AG04450 (cell line): ENCODE results near the gene SUFU. TPM values are rescaled to one million over a fixed set of nuclear protein-coding genes. Genes with fewer than 3 reads are reported as not detected.

ENCODE experiments used
- CTCF ChIA-PET: fragments of 300-600, 350-600 bp; formaldehyde crosslinking; extraction: SDS; loops from one replicate; lab custom pipeline; 2022; ENCODE audit warnings: antibody characterized with exemption, inconsistent platforms; lab: Charles Lee
- POLR2A ChIA-PET: fragments of 350-600 bp; formaldehyde crosslinking; extraction: SDS; loops from one replicate; lab custom pipeline; 2021; ENCODE audit warnings: antibody characterized with exemption, inconsistent platforms; lab: Yijun Ruan, JAX
- DNase-seq: peaks from one replicate; pipeline ENCODE4 v3.0.0-alpha.2; 2011; ENCODE audit warnings: low read depth, low spot score
- H3K27ac ChIP-seq: one replicate; pipeline ENCODE4 v1.5.1; 2012; ENCODE audit warnings: low read depth, low read length, control low read depth
- H3K27me3 ChIP-seq: one replicate; pipeline ENCODE4 v1.6.0; 2012; ENCODE audit warnings: low read length; ENCODE audit not compliant: control insufficient read depth, insufficient read depth
- H3K4me3 ChIP-seq: 2 replicates; pipeline ENCODE4 v1.5.1; 2011; ENCODE audit warnings: mild to moderate bottlenecking, low read depth, low read length, control low read depth
- H3K9me3 ChIP-seq: 2 replicates; pipeline ENCODE4 v1.5.1; 2012; ENCODE audit warnings: low read length; ENCODE audit not compliant: control insufficient read depth, insufficient read depth
- CTCF ChIP-seq: IDR thresholded peaks from 2 replicates; pipeline ENCODE4 v1.5.1; 2011; ENCODE audit warnings: low read depth, low read length, control low read depth, inconsistent platforms
- polyA plus RNA-seq: library from polyadenylated mRNA; depleted of rRNA; stranded (reverse); fragments of >200 nt; gene quantifications from 2 replicates; pipeline ENCODE4 v1.2.3, GENCODE V29; 2011

Gene SUFU
- polyA plus RNA-seq, 1 experiment: 11.0 TPM

- no peaks in the 10 kb centered on the region for H3K27me3 ChIP-seq
These were observed 78.3 kb downstream of the SUFU start for GRCh38 chr10:102581981-102582580.

GRCh38 chr10:102583435-102584417 lies 80.0 kb downstream of the SUFU start:
- no peak overlapping the region for H3K4me3 ChIP-seq
- H3K27me3 ChIP-seq: no peaks in the 10 kb centered on the region
- no peaks in the 10 kb centered on the region for H3K9me3 ChIP-seq
- DNase-seq: peak; percentile 85
- peak; percentile 86 for TF ChIP-seq CTCF
- POLR2A ChIA-PET: interaction anchor here (0.6 to 1.3 kb wide), 11 partner anchors 60 to 462 kb away, joined by 3 to 9 read pairs (median 4); partner anchors contain the start of genes ACTR1A, C10orf95, CUEDC2 and FBXL15
- no peak overlapping the region for H3K27ac ChIP-seq
- CTCF ChIA-PET: interaction anchor here (0.5 to 6.6 kb wide), 33 partner anchors 9 to 414 kb away, joined by 3 to 120 read pairs (median 4); partner anchors contain the start of genes ACTR1A, ARL3 and SUFU

More at GRCh38 chr10:102581981-102582580, 78.3 kb downstream of the SUFU start:
- DNase-seq: no peak
- ChIA-PET CTCF (interaction anchor here (0.6 to 6.6 kb wide), 6 partner anchors 32 to 188 kb away, joined by 3 to 120 read pairs (median 4); partner anchors contain the start of genes ACTR1A and SUFU), POLR2A (interaction anchor here (1.3 kb wide), 1 partner anchor 78 kb away, joined by 4 read pairs; the partner anchor contains the start of gene SUFU)
- H3K27ac ChIP-seq: no peak overlapping the region
- H3K9me3 ChIP-seq: no peaks in the 10 kb centered on the region
- no peak for TF ChIP-seq CTCF
- no peak overlapping the region for H3K4me3 ChIP-seq

- POLR2A ChIA-PET: no interaction called here
- CTCF ChIA-PET: interaction anchor here (0.6 to 6.6 kb wide), 11 partner anchors 8 to 191 kb away, joined by 3 to 120 read pairs (median 3); partner anchors contain the start of genes ACTR1A and SUFU
- DNase-seq: no peak
- Histone ChIP-seq H3K4me3 (no peak overlapping the region), H3K27ac (no peak overlapping the region), H3K27me3 (no peaks in the 10 kb centered on the region), H3K9me3 (no peaks in the 10 kb centered on the region)
- TF ChIP-seq CTCF: no peak
These were observed 81.3 kb downstream of the SUFU start for GRCh38 chr10:102585026-102585425.

- DNase-seq: no peak
- ChIA-PET CTCF (interaction anchor here (1.6 kb wide), 1 partner anchor 83 kb away, joined by 6 read pairs; the partner anchor contains the start of gene SUFU), POLR2A (no interaction called here)
- TF ChIP-seq CTCF: no peak
- H3K9me3 ChIP-seq: no peaks in the 10 kb centered on the region
- no peak overlapping the region for H3K27ac ChIP-seq
- no peak overlapping the region for H3K4me3 ChIP-seq
- H3K27me3 ChIP-seq: no peaks in the 10 kb centered on the region
These were observed 83.1 kb downstream of the SUFU start for GRCh38 chr10:102586858-102587257.
